ENCODE data around the gene GDPD3.
A peak's percentile ranks its signal among the peaks of the same experiment; 100 is the strongest.

GDPD3 gene

DNA sequence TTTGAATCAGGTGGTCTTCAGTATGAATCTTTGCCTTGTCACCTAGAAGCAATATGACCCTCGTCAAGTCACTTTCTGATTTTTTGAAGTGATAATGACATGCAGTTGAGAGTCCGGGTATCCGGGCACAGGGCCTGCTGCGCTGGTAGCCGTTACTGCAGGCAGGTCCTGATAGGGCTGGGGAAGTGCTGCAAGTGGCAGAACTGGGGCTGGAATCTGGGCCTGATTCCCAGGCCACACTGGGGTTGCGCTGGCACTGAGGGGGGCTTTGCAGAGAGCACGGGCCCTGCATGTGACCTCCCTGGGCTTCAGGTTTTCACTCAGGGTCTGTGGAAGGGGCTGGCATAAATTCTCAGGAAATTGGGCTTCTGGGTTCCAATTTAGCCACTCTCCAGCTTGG is 34.6 kb downstream of the GDPD3 start:
- DNase-seq (ENCODE audit: low read depth), result no peak

GRCh38 chr16:30077656-30078055 is 35.7 kb downstream of the GDPD3 start:
- no peak for DNase-seq (ENCODE audit: low read depth)

DNA sequence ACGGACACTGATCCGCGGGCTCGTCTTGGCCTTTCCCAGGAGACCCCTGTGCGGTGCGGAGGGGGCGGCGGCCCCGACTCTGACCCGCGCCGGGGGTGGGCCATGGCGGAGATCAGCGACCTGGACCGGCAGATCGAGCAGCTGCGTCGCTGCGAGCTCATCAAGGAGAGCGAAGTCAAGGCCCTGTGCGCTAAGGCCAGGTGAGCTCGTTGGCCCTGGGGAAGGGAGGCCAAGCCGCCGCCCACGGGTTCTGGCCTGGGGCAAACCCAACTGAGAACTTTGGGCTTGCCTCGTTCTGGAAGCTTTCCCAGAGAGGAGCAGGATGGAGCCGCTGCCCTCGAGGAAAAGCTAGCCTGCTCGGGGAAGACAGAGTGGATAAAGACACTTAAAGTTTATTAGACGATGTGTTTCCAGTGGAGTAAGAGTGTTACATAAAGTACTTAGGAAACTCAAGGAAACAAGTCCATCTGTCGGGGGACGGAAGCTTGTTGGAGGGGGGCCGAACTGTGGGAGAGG is 37.0 kb downstream of the GDPD3 start:
- no peak for DNase-seq (ENCODE audit: low read depth)

DNA sequence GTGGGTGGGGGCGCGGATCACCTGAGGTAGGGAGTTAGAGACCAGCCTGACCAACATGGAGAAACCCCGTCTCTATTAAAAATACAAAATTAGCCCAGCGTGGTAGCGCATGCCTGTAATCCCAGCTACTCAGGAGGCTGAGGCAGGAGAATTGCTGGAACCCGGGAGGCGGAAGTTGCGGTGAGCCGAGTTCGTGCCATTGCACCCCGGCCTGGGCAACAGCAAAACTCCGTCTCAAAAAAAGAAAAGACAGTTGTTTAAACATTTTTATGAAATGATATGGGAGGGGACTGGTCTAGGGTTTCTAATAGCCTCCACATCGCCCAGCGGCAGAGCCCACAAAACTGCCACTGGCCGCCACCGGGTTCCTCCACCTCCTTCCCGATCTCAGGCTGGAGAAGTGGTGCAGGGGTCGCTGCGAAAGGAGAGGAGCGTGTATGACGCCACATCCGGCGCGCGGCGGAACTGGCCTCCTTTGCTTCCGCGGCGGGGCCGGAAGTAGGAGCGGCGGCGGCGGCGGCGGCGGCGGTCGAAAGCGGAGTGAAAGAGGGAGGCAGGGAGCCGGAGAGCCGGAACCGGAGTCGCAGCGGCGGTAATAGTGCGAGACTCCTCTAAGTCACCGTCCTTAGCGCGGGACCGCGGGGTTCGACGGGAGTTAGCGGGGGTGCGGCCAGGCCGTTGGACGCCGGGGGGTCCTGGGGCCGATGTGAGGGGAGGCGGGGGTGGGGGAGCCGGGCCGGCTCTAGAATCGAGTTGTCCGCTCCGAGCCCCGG is 37.6 kb downstream of the GDPD3 start, which contains the start of gene PPP4C:
PPP4C (plus strand) TSS at position 492 of the 773 bp plus-strand sequence. CDS start 384 bp downstream, outside the sequence.
- peak; percentile 46 for DNase-seq (ENCODE audit: low read depth)

DNA sequence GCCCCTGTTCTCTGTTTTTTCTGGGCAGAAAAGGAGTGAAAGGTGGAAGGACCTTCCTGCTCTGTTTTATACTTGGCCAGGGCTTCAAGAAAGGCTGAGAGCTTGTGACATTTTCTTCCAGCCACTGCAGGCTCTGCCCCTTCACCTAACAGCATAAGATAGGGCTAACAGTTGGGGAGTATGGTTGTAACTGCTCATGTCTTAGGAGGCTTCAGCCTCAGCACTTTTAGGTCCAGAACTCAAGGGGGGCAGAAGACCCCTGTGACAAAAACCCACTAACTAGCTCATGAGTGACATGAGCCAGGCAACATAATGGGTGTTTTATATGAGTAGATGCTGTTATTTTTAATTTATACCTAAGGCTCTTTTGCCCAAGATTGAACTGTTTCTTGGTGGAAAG is 42.8 kb downstream of the GDPD3 start:
- DNase-seq (ENCODE audit: low read depth), result no peak

- DNase-seq (ENCODE audit: low read depth), result no peak
Measured at GRCh38 chr16:30069611-30070462, 43.5 kb downstream of the GDPD3 start.

DNA sequence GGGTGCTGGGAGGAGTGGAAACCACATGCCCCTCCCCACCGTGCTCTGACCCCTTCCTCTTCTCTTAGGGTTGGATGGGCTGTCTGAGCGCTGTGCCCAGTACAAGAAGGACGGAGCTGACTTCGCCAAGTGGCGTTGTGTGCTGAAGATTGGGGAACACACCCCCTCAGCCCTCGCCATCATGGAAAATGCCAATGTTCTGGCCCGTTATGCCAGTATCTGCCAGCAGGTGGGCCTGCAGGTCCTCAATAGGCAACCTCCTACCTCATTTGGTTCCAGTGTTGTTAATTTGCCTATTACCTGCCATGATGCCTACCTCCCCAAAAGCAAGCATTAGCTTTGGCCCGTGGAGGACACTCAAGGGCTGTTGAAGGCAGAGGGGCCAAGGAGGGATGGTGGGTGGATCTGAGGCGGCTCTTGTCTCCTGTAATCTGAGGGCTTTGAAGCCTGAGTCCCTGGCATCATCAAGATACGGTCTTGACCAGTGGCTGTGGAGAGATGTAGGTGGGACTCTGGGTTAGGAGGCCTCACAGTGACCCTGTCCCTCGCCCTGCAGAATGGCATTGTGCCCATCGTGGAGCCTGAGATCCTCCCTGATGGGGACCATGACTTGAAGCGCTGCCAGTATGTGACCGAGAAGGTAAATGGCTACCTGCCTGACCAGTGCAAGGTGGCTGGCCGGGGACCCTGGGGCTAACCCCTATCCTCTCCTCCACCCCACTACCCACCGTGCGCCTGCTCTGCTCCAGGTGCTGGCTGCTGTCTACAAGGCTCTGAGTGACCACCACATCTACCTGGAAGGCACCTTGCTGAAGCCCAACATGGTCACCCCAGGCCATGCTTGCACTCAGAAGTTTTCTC is 44.4 kb downstream of the GDPD3 start:
- no peak for DNase-seq (ENCODE audit: low read depth)

DNA sequence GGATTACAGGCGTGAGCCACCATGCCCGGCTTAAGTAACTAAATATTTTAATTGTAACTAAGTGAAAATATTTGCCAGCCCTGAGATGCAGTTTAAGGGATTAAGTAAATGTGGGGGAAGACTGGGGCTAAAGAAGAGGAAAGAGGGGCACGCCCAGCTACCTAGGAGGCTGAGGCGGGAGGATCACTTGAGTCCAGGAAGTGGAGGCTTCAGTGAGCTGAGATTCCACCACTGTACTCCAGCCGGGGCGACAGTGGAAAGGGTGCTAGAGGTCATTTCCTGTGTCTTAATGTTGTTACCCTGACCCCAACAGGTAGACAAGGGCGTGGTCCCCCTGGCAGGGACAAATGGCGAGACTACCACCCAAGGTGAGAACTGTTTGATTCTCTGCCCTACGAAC is 45.0 kb downstream of the GDPD3 start:
- no peak for DNase-seq (ENCODE audit: low read depth)

DNA sequence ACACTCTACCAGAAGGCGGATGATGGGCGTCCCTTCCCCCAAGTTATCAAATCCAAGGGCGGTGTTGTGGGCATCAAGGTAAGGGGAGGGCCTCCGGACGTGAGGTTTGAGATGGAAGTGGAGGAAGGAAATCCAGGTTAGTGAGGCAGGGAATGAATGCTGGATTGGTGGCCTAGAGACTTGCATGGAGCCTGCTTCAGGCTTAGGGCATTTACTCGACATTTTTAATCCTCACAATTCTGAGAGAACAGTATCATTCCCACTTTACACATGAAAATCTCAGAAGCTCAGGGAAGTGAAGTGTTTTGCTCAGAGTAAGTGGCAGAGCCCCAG is 45.8 kb downstream of the GDPD3 start:
- DNase-seq (ENCODE audit: low read depth), result no peak

DNA sequence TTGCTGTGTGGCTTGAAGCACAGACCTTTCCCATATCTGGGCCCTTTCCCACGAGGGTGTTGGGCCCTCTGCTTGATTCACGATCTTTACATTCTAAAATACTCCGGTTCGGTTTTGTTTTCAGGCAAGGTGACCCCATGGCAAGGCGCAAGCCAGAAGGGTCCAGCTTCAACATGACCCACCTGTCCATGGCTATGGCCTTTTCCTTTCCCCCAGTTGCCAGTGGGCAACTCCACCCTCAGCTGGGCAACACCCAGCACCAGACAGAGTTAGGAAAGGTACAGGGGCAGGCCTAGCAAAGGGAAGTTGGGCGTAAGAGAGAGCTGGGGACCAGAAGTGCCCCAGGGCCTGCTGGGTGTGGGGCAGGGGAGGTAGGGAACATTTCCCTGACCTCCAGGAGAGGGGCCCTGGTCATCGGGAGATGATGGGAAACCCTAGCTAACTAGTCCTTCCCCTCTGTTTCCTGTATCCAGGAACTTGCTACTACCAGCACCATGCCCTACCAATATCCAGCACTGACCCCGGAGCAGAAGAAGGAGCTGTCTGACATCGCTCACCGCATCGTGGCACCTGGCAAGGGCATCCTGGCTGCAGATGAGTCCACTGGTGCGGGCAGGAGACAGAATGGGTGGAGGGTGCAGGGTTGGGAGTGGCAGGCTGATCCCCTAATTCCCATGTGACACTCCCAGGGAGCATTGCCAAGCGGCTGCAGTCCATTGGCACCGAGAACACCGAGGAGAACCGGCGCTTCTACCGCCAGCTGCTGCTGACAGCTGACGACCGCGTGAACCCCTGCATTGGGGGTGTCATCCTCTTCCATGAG is 46.4 kb downstream of the GDPD3 start:
- DNase-seq (ENCODE audit: low read depth), result no peak

GRCh38 chr16:30065943-30066760 is 47.2 kb downstream of the GDPD3 start:
- DNase-seq (ENCODE audit: low read depth), result no peak

DNA sequence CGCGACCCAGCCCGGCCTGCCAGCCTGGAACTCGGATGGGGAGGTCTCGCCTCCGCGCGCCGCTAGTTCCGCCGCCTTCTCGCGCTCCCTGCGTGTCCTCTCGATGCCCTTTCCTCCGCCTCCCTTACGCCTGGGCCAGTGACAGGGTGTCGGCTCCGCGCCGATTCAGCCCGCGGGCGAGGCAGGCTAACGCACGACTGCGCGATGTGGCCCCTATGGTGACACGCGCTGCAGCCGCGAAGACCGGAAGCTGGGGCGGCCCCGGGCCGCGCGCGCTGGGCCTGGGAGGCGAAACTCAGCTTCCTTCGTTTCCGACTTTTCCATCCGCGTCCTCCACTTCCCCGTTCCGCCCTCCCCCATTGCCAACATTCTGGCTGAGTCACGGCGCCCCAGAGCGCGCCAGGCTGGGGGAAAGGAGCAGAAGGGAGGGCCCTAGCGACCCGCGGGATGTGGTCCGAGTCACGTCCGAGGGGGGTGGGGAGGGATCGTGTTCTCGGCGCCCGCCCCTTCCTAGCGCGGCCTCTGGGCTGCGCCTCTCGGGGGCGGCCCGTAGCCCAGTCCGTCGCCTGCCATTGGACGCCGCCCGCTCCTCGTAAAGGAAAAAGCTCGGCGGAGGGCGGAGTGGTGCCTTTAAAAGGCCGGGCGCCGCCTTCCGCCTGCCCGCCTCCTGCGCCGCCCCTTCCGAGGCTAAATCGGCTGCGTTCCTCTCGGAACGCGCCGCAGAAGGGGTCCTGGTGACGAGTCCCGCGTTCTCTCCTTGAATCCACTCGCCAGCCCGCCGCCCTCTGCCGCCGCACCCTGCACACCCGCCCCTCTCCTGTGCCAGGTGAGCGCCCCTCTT is 48.0 kb downstream of the GDPD3 start, which contains the start of gene ALDOA:
ALDOA (plus strand) TSS at position 659 of the 841 bp plus-strand sequence. CDS start 1,138 bp downstream, outside the sequence.
- peak; percentile 91 for DNase-seq (ENCODE audit: low read depth)

GRCh38 chr16:30064729-30065101 is 48.6 kb downstream of the GDPD3 start:
- DNase-seq (ENCODE audit: low read depth), result no peak

DNA sequence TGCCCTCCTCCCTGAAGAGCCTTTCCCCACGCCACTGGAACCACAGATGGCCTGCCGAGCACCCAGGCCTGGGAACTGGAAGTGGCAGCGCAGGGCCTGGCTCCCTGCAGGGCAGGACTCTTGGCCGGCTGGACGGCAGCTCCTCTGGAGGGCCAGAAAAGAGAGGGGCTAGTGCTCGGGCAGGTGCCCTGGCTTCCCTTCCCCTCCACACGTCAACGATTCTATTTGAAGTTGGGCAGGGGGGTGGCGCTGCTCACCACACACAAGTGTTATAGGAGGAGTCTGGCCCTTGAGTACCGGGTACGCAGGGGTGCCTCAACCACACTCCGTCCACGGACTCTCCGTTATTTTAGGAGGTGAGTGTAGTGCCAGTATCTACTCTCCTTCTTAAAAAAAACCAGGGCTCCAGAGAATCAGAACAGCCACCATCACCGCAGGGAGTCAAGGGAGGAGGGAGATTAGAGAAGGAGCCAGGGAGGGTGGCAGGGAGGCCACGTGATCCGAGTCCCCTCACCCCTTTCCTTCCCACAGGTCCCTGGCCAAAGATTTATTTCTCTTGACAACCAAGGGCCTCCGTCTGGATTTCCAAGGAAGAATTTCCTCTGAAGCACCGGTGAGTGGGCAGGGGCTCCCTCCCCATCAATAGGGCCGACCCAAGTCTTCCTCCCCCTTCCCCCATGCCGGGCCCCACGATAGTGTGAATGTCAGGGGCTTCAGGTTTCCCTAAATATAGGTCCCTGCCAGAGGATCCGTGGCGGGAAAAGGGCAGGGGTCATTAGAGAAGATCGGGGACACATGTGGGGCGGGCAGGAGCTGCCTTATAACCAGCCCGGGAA is 49.2 kb downstream of the GDPD3 start:
- DNase-seq (ENCODE audit: low read depth), result no peak

DNA sequence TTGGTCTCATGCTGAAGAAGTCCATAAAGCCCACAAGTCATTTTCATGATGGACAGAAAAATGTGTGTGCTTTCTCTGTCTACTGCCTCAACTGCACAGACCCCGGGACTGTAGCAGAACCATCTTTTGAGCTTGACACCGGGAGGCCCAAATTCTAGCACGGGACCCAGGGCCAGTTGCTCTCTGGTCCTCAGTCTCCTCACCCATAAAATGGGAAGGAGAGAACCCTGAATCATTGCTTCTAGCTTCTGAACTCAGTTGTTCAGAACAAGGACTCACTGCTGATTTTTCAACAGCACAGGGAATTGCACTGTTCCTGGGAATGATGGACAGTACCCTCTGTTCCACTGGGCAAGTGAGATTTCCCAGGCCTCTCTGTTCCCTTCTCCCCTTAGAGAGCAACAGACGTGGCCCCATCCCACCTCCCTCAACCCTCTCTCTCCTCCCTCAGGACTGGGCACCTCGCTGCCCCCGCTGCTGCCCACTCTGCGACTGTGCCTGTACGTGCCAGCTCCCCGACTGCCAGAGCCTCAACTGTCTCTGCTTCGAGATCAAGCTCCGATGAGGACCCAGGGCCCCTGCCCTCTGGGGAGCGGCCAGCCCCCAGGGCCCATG is 50.0 kb downstream of the GDPD3 start:
- DNase-seq (ENCODE audit: low read depth), result no peak

DNA sequence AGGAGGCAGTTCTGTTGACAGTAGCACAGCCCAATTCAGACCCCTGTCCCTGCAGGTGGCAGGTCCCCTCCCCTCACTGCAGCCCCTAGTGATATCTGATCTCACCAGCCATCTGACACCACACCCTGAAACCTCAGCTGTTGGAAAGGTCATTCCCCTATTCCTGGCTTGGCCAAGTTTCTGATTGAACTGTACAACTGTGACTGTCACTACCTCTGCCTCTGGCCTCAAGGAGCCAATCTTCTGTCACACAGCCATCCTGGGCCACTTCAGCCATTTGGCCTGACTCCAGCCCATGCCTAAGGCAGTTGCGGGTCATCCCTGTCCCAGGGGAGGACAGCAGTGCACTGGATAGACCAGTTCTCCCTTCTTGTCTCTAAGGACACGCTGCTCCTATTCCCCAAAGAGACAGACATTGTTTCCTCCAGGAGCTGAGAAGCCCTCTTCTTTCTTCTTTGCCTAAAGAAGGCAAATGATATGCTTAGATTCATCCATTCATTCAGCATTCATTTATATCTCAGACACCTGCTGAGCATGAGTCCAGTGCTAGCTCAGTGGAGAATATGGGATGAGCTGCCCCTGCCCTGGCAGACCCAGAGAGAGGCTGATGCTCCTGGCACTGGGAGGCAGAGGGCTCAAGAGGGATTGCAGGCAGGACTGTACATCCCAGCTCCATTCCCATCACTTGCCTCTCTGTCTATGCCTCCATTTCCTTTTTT is 52.3 kb downstream of the GDPD3 start:
- DNase-seq (ENCODE audit: low read depth), result no peak

GRCh38 chr16:30060346-30060745 is 53.0 kb downstream of the GDPD3 start:
- DNase-seq (ENCODE audit: low read depth), result no peak

Measured in GM04503 (cell line).